ENCODE measurements around the gene CIB4.

- TF ChIP-seq CTCF (IDR thresholded peaks at IDR 0.05), result no peak
- TF ChIP-seq POLR2A (IDR thresholded peaks at IDR 0.05), result no peak
These were observed 32.6 kb downstream of the CIB4 start for GRCh38 chr2:26608557-26608956.

All from sigmoid colon (tissue), 3 donors.